ENCODE results near the gene FAM222A. TPM values are rescaled to one million over a fixed set of nuclear protein-coding genes. Genes with fewer than 3 reads are reported as not detected.

FAM222A gene
- total and polyA plus RNA-seq, 2 of the 4 experiments (the other 2 are of a cell fraction), result under 0.01 to 0.32 TPM

DNA sequence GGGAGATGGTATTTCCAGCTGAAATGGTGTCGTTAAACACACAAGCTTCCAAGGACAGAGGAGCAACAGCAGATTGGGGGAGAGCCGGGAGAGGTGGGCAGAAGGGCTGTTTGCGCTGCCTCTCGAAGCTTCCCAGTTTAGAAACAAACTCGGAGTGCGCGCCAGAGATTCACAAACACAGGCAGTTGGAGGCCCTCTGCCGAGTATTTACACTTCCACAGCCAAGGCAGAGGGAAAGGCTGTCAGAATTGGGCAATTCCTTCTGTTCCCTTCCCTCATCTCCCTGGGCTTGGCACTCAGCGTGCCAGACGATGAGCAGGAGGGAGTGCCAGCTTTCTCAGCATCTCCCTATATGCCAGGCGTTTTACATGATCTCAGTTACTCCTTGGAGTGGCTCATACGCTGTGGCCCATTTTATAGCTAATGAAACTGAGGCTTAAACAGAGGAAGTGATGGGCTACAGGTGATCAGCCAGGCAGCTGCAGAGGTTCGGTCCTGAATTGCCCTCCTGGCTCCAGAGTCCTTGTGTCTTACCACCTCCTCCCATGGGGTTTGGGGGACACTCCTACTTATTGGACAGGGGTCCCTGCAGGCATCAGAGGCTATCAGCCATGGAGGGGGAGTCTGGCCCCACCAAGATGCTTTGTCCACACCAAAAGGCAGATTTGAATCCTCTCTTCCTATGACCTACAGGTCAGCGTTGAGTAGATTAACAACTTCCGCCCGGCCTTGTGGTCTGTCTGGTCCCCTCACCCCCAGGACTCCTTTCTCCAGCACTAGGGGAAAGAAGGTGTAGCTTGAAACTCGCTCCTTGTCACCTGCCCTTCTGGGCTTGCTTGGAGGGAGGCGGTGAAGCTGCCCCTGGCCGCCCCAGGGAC is 3.1 kb downstream of the FAM222A start:
- H2BK20ac ChIP-seq (ENCODE audit: low read depth, low read length), result no peak overlapping the region
- no peak overlapping the region for H4K5ac ChIP-seq (ENCODE audit: low read depth, low read length)
- intact Hi-C loops (cut with micrococcal nuclease), result loop anchor here (5.0 kb wide), 1 partner anchor 56 kb away; no protein-coding TSS in a partner anchor
- no peak for ATAC-seq (ENCODE audit: low read depth)
- no peak overlapping the region; the same call in 1 of the 2 replicates for H3K4me2 ChIP-seq (ENCODE audit: low read depth, low read length)
- no peak overlapping the region; the same call in 1 of the 2 replicates for H3K23ac ChIP-seq (ENCODE audit: low read depth, low read length)
- no peak overlapping the region for H3K14ac ChIP-seq (replicated peaks; ENCODE audit: low read depth, low read length)
- TF ChIP-seq CEBPB (IDR thresholded peaks at IDR 0.05; ENCODE audit: low read depth, low read length) (0 out of 2 replicates have a peak, but pooled peaks have one; percentile 10), CHD1 (IDR thresholded peaks at IDR 0.05; ENCODE audit: low read depth, low read length) (no peak)
- TF ChIP-seq, protein P1, sequence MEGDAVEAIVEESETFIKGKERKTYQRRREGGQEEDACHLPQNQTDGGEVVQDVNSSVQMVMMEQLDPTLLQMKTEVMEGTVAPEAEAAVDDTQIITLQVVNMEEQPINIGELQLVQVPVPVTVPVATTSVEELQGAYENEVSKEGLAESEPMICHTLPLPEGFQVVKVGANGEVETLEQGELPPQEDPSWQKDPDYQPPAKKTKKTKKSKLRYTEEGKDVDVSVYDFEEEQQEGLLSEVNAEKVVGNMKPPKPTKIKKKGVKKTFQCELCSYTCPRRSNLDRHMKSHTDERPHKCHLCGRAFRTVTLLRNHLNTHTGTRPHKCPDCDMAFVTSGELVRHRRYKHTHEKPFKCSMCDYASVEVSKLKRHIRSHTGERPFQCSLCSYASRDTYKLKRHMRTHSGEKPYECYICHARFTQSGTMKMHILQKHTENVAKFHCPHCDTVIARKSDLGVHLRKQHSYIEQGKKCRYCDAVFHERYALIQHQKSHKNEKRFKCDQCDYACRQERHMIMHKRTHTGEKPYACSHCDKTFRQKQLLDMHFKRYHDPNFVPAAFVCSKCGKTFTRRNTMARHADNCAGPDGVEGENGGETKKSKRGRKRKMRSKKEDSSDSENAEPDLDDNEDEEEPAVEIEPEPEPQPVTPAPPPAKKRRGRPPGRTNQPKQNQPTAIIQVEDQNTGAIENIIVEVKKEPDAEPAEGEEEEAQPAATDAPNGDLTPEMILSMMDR (conservative IDR thresholded peaks at IDR 0.05; ENCODE audit: low read depth, low read length), result no peak
- no peak overlapping the region for H3K4me3 ChIP-seq (ENCODE audit: insufficient read depth, low read depth, low read length)
- H3K9ac ChIP-seq (ENCODE audit: low read depth, low read length), result no peak overlapping the region
- H3K27me3 ChIP-seq (ENCODE audit: control insufficient read depth, insufficient read depth, low read length), result peaks cover 64% of the 10 kb centered on the region
- no TSS peak for BruUV-seq (replicated peaks)
- no peaks in the 10 kb centered on the region for H3K9me3 ChIP-seq (ENCODE audit: control insufficient read depth, insufficient read depth, low read length)
- H3K9me1 ChIP-seq (ENCODE audit: insufficient read depth, low read length), result no peaks in the 10 kb centered on the region
- no peak overlapping the region for H3K4ac ChIP-seq (ENCODE audit: low read depth, low read length)
- dilution Hi-C loops (cut with HindIII; ENCODE audit: low sequenced_read_pairs, unreplicated experiment), result no loop called here
- H3K18ac ChIP-seq (ENCODE audit: low read depth, low read length), result no peak overlapping the region
- H4K8ac ChIP-seq (ENCODE audit: low read depth in 2 of 2, low read length in 2 of 2), result no peak overlapping the region
- H3K56ac ChIP-seq (ENCODE audit: extremely low read depth, insufficient read depth, low read length), result no peak overlapping the region
- peak; percentile 12 for DNase-seq
- ChIA-PET POLR2A (ENCODE audit: unreplicated experiment) (no interaction called here), CTCF (no interaction called here)
- H2BK5ac ChIP-seq (ENCODE audit: low read depth, low read length, poor library complexity, severe bottlenecking), result no peak overlapping the region
- H4K20me1 ChIP-seq (ENCODE audit: insufficient read depth, low read length), result no peaks in the 10 kb centered on the region; the same call in none of the 2 replicates
- no peak overlapping the region for H2AK5ac ChIP-seq (ENCODE audit: low read depth, low read length)
- no peak overlapping the region for H2BK15ac ChIP-seq (ENCODE audit: low read depth, low read length)
- H3K79me1 ChIP-seq (ENCODE audit: low read depth in 1 of 2, low read length in 2 of 2), result no peaks in the 10 kb centered on the region
- in situ Hi-C loops (cut with MboI; ENCODE audit: low sequenced_read_pairs), result no loop called here
- no peaks in the 10 kb centered on the region for H3K36me3 ChIP-seq (ENCODE audit: control insufficient read depth, insufficient read depth, low read length)
- no peak overlapping the region for H2BK120ac ChIP-seq (ENCODE audit: low read depth, low read length)
- no peak overlapping the region for H2AK9ac ChIP-seq (replicated peaks; ENCODE audit: low read depth, low read length, poor library complexity)
- H4K91ac ChIP-seq (ENCODE audit: insufficient read depth, low read depth, low read length), result no peak overlapping the region
- H2AFZ ChIP-seq (replicated peaks; ENCODE audit: low read length, poor library complexity), result no peak overlapping the region
- WGBS, 2 experiments (ENCODE audit: extremely low coverage in 2 of 2, insufficient read length in 1 of 2), result 23% methylated on average over 9 of the region's 19 CpGs; no CpG with 5 or more reads in 1 of the 2 experiments
- peaks cover 2% of the 10 kb centered on the region; the same call in 1 of the 2 replicates for H3K4me1 ChIP-seq (ENCODE audit: control insufficient read depth, insufficient read depth, low read length)
- H3K27ac ChIP-seq (ENCODE audit: insufficient read depth, low read length), result no peak overlapping the region
